ENCODE measurements around the gene CRHR2.

CRHR2 gene

DNA sequence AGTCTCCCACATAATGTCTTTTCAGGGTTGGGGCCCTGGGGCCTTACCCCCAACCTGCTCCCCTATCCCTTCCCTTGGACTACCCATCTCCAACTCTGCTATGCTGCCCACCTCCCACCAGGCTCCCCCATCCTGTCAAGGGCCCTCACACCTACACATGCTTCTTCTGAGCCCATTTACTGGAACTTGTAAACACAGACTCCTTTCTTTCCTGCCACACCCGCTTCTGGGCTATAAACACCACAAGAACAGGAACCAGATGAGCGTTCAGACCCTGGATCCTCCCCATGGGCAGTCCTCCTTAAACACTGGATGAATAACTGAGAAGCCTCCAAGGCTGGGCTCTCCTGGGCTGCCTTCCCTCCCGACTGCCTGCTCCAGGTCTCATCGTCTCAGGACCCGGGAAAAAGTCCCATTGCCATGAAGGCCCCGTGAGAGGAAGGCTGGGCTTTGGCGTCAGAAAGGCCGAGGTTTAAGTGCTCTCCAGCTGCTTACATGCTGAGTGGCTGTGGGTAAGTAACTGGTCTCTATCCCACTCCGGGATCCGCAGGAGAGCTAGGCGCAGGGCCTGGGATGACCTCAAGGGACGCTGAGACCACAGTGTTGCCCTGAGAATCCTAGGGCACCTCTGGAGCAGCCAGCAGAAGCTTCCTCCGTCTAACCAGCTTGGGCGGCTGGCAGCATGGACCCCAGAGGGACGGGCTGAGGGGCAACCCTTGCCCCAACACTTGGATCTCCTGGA is 15.6 kb upstream of the CRHR2 start:
- no peak for TF ChIP-seq CTCF (IDR thresholded peaks at IDR 0.05)

DNA sequence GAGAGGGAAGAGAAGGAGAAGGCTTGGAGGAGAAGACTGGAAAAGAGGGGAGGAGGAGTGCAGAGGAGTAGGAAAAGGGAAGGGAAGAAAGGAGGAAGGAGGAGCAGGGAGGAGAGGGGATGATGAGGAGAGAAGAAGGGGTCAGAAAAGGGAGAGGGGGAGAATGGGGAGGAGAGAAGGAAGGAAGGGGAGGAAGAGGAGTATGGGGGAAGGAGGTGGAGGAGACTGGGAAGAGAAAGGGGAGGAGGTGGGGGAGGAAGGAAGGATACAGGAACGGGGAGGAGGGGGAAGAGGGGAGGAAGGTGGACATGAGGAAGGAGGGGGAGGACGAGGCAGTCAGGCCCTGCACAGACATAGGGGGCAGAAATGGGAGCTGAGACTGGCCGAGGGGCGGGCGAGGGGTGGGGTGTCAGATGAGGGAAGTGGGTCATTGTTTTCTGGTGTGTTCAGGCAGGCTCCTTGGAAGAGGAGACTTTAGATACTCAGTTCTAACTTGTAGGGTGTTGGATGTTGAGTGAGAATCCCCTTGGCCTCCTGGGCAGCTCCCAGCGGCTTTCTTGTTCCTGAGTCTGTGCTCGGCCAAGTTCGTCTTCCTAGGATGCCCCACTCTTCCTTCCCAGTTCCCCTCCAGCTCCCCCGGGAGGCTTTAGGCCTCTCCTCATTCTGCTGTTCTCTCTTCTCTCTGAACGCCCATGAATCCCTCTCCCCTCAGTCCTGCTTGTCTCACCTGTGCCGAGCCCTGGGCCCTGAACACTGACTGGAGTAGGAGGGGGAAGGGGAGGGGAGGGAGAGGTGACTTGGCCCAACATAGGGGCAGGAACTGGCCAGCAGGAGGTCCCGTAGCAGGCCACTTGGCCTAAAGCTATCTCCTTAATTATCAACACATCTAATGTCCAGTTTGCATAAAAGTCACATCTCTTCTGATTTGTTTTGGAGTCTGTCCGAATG is 12.8 kb upstream of the CRHR2 start:
- TF ChIP-seq CTCF (IDR thresholded peaks at IDR 0.05), result no peak

GRCh38 chr7:30694218-30694745 is 12.0 kb upstream of the CRHR2 start:
- TF ChIP-seq CTCF (IDR thresholded peaks at IDR 0.05), result no peak

DNA sequence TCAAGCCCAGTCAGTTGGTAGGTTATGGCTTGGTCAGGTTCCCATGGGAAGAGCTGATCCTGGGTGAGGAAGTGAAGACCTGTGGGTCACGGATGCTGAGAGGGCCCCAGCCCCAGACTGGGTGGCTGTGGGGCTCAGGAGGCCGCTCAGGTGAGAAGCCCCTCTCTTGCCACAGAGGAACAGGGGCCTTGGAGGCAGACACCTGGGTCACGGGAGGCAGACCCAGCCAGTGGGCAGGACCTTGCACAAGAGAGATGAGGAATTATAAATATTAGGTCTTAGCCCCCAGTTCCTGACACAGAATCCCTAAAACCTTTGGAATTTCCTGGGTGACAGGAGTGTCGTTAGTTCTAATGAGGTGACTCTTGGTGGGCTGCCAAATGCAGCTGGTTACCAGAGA is 10.6 kb upstream of the CRHR2 start:
- TF ChIP-seq CTCF (IDR thresholded peaks at IDR 0.05), result no peak

DNA sequence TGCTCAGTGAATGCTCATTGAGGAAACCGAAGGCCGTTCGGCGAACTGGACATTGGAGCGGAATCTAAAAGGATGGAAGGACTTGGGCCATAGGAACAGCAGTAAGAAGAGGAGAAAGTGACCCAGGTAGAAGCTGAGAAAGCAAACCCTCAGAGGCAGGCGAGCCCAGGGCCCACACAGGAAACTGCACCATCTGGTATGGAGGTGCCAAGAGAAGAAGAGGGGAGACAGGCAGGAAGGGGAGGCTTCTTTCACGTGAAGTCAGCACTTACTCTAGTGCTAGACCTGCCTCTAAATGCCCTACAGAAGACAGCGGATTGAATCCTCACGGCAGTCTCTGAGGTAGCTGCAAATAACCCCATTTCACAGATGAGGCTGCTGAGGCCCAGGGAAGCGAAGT is 10.2 kb upstream of the CRHR2 start:
- no peak for TF ChIP-seq CTCF (IDR thresholded peaks at IDR 0.05)

DNA sequence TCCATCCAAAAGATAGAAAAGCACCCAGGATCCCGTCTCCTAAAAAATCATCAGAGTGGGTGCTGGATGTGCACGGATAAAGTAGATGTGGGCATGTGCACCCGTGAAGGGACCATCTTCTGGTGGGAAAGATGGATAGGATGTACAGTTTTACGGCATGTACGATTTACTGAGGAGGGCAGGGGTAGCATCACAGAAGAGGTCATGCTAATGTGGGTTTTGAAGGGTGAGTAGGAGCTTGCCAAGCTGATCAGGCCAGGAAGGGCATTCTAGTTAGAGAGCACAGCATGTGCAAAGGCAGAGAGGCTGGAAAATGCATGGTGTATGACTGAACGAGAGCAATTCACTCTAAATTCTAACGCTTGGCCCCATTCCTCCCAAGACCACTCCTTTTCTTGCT is 7.8 kb upstream of the CRHR2 start:
- no peak for TF ChIP-seq CTCF (IDR thresholded peaks at IDR 0.05)

- no peak for TF ChIP-seq CTCF (IDR thresholded peaks at IDR 0.05)
Observed at GRCh38 chr7:30688718-30689221, 6.5 kb upstream of the CRHR2 start.
